Measurements from ENCODE around the gene AMIGO1. TPM values are rescaled to one million over a fixed set of nuclear protein-coding genes. Genes with fewer than 3 reads are reported as not detected.

AMIGO1 gene
- total and polyA plus RNA-seq, 10 of the 15 experiments (the other 5 are each of a cell fraction or from before 2014, with no cell fraction given): 0.02 to 0.28 (median 0.08) TPM; not detected in 1

- TF ChIP-seq PKNOX1 (IDR thresholded peaks at IDR 0.05) (peak; percentile 91), CREM (IDR thresholded peaks at IDR 0.05; ENCODE audit: low read depth) (peak; percentile 60; the same call in 1 of the 2 replicates), CREB1 (IDR thresholded peaks at IDR 0.05; ENCODE audit: low read depth) (peak; percentile 58), USF2 (IDR thresholded peaks at IDR 0.05; ENCODE audit: borderline replicate concordance, low read depth, low read length) (no peak), POLR2AphosphoS5 (IDR thresholded peaks at IDR 0.05; ENCODE audit: low read length) (peak; percentile 64), ASH2L (IDR thresholded peaks at IDR 0.05; ENCODE audit: borderline replicate concordance, low read depth) (no peak), PRDM15 (CRISPR knock-in tag; IDR thresholded peaks at IDR 0.05) (no peak), NFXL1 (IDR thresholded peaks at IDR 0.05; ENCODE audit: borderline replicate concordance) (no peak), E2F8 (IDR thresholded peaks at IDR 0.05; ENCODE audit: low read depth, partially characterized antibody) (no peak), POLR2A (IDR thresholded peaks at IDR 0.05; ENCODE audit: low read depth, low read length) (no peak), POU2F2 (IDR thresholded peaks at IDR 0.05; ENCODE audit: borderline replicate concordance, low read depth, low read length) (peak; percentile 80; the same call in 1 of the 3 replicates), SMAD1 (IDR thresholded peaks at IDR 0.05; ENCODE audit: low read depth, partially characterized antibody) (no peak), CBX3 (IDR thresholded peaks at IDR 0.05; ENCODE audit: borderline replicate concordance, low read depth) (no peak), WRNIP1 (IDR thresholded peaks at IDR 0.05; ENCODE audit: borderline replicate concordance, low read depth, low read length) (no peak), PML (IDR thresholded peaks at IDR 0.05; ENCODE audit: low read length) (no peak), TAF1 (IDR thresholded peaks at IDR 0.05; ENCODE audit: borderline replicate concordance, low read depth, low read length) (no peak), BRCA1 (IDR thresholded peaks at IDR 0.05; ENCODE audit: low read depth, low read length) (no peak), BHLHE40 (IDR thresholded peaks at IDR 0.05; ENCODE audit: borderline replicate concordance in 1 of 2, low read depth in 2 of 2, low read length in 1 of 2) (peak; percentile 47 to 67; a peak in 2 of 4 replicates)
These were observed 17.7 kb upstream of the AMIGO1 start (continued) for GRCh38 chr1:109527098-109527811.
